Natural killer cell (primary cell): ENCODE measurements around the gene SCRT2. TPM values are rescaled to one million over a fixed set of nuclear protein-coding genes. Genes with fewer than 3 reads are reported as not detected.

Experiments used
- ATAC-seq, 3 donors: fragments of 150-1000 bp in 2 of 3; fragments of 200-7000 bp in 1 of 3; cut with Tn5 transposase; 1 replicate in 1 of 3; 2 replicates in 2 of 3; pipeline ENCODE4 v1.10.0; 2021; ENCODE audit warnings: mild to moderate bottlenecking in 2 of 3, moderate library complexity in 2 of 3
- DNase-seq, 2 donors: peaks; one replicate each; pipeline versions ENCODE4 v3.0.0 to v3.0.0-alpha.2; 2013 to 2021; ENCODE audit warnings: mixed read lengths in 1 of 2
- H3K27ac ChIP-seq: one replicate; pipeline ENCODE4 v1.5.1; 2013; ENCODE audit warnings: mild to moderate bottlenecking, low read length
- H3K27me3 ChIP-seq: one replicate; pipeline ENCODE4 v1.6.1; 2013; ENCODE audit warnings: low read length; ENCODE audit not compliant: control insufficient read depth, insufficient read depth
- H3K36me3 ChIP-seq: one replicate; pipeline ENCODE4 v1.6.1; 2013; ENCODE audit warnings: low read length; ENCODE audit not compliant: control insufficient read depth, insufficient read depth
- H3K4me1 ChIP-seq: one replicate; pipeline ENCODE4 v1.6.1; 2013; ENCODE audit warnings: low read length; ENCODE audit not compliant: control insufficient read depth, insufficient read depth
- H3K4me3 ChIP-seq: one replicate; pipeline ENCODE4 v1.5.1; 2013; ENCODE audit warnings: low read length
- H3K9me3 ChIP-seq: one replicate; pipeline ENCODE4 v1.6.1; 2013; ENCODE audit warnings: low read length; ENCODE audit not compliant: control insufficient read depth, insufficient read depth
- H3K27ac Mint-ChIP-seq, 2 donors: one replicate each; pipeline ENCODE4 v1.8.0; 2022; ENCODE audit warnings: mild to moderate bottlenecking in 2 of 2, mixed read lengths in 2 of 2, moderate library complexity in 1 of 2
- H3K27me3 Mint-ChIP-seq, 2 donors: one replicate each; pipeline ENCODE4 v1.8.0; 2022; ENCODE audit warnings: low read depth in 2 of 2, mixed read lengths in 2 of 2
- H3K36me3 Mint-ChIP-seq: one replicate; pipeline ENCODE4 v1.8.0; 2022; ENCODE audit warnings: mixed read lengths
- H3K4me1 Mint-ChIP-seq, 2 donors: one replicate each; pipeline ENCODE4 v1.8.0; 2022; ENCODE audit warnings: mixed read lengths in 2 of 2
- H3K4me3 Mint-ChIP-seq: one replicate; pipeline ENCODE4 v1.8.0; 2022; ENCODE audit warnings: mild to moderate bottlenecking, moderate library complexity, mixed read lengths
- H3K9me3 Mint-ChIP-seq, 2 donors: one replicate each; pipeline ENCODE4 v1.8.0; 2022; ENCODE audit warnings: mixed read lengths in 2 of 2
- CTCF ChIP-seq: fragments of 200-600 bp; IDR thresholded peaks from one replicate; pipeline ENCODE4 v1.8.0; 2022; ENCODE audit warnings: antibody characterized with exemption
- WGBS: methylation state at CpG from one replicate; pipeline ENCODE4 v1.1.7; 2013; ENCODE audit warnings: missing lambda C conversion rate; ENCODE audit not compliant: insufficient coverage; 5-methylcytosine and 5-hydroxymethylcytosine counted together
- intact Hi-C: fragments of 100-400 bp; cut with micrococcal nuclease; formaldehyde crosslinking; loops from one replicate; pipeline ENCODE4 v1.14.2; 2022
- total RNA-seq, 4 donors: library from RNA; stranded (reverse); fragments of 120-200 nt in 1 of 4; gene quantifications; one replicate each; pipeline versions ENCODE4 v1.2.3 to v1.2.4, GENCODE V29; 2013 to 2022

The SCRT2 gene
- total RNA-seq, 3 donors from 2014 or later (not counting 1 experiment from before 2014, with no cell fraction given): not detected

GRCh38 chr20:646107-646867 is 29.3 kb downstream of the SCRT2 start:
- H3K4me3 Mint-ChIP-seq: no peak overlapping the region
- no peaks in the 10 kb centered on the region for H3K9me3 Mint-ChIP-seq
- DNase-seq: no peak
- no peaks in the 10 kb centered on the region for H3K36me3 Mint-ChIP-seq
- Histone ChIP-seq H3K4me3 (no peak overlapping the region), H3K36me3 (peaks cover 16% of the 10 kb centered on the region), H3K27me3 (peaks cover 5% of the 10 kb centered on the region), H3K27ac (no peak overlapping the region), H3K4me1 (peaks cover 13% of the 10 kb centered on the region), H3K9me3 (no peaks in the 10 kb centered on the region)
- 95% methylated on average over 10 of the region's 10 CpGs for WGBS
- no peak for TF ChIP-seq CTCF
- H3K27ac Mint-ChIP-seq: no peak overlapping the region
- no peaks in the 10 kb centered on the region for H3K27me3 Mint-ChIP-seq
- no peak for ATAC-seq
- peaks cover 16 to 28% of the 10 kb centered on the region in 2 donors for H3K4me1 Mint-ChIP-seq
- intact Hi-C loops: loop anchor here (5.0 kb wide), 1 partner anchor 294 kb away; no protein-coding TSS in a partner anchor

- no peaks in the 10 kb centered on the region for H3K36me3 Mint-ChIP-seq
- H3K27me3 ChIP-seq: peaks cover 5% of the 10 kb centered on the region
- H3K4me1 ChIP-seq: peaks cover 13% of the 10 kb centered on the region
- WGBS: 22% methylated on average over 18 of the region's 20 CpGs
- ATAC-seq: peak; percentile 82 to 89 (median 87)
- no peaks in the 10 kb centered on the region for H3K9me3 Mint-ChIP-seq
- DNase-seq: peak; percentile 70 to 80
- H3K4me3 Mint-ChIP-seq: no peak overlapping the region
- no peaks in the 10 kb centered on the region for H3K27me3 Mint-ChIP-seq
- TF ChIP-seq CTCF: peak; percentile 99
- H3K4me3 ChIP-seq: no peak overlapping the region
- H3K9me3 ChIP-seq: no peaks in the 10 kb centered on the region
- no peak overlapping the region for H3K27ac Mint-ChIP-seq
- intact Hi-C loops: loop anchor here (1.0 to 5.0 kb wide), 2 partner anchors 84 to 293 kb away; no protein-coding TSS in a partner anchor
- H3K4me1 Mint-ChIP-seq: peaks cover 8 to 20% of the 10 kb centered on the region in 2 donors
- H3K27ac ChIP-seq: no peak overlapping the region
- H3K36me3 ChIP-seq: peaks cover 16% of the 10 kb centered on the region
Measured at GRCh38 chr20:645318-646106, 30.1 kb downstream of the SCRT2 start.

- intact Hi-C loops: loop anchor here (1.0 to 5.0 kb wide), 2 partner anchors 84 to 293 kb away; no protein-coding TSS in a partner anchor
- 92% methylated on average over 5 of the region's 11 CpGs for WGBS
Measured at GRCh38 chr20:644692-645317, 30.8 kb downstream of the SCRT2 start.

More at GRCh38 chr20:644692-645317, 30.8 kb downstream of the SCRT2 start:
- no peak overlapping the region for H3K27ac Mint-ChIP-seq
- peaks cover 5% of the 10 kb centered on the region for H3K27me3 ChIP-seq
- peaks cover 13% of the 10 kb centered on the region for H3K4me1 ChIP-seq
- H3K9me3 Mint-ChIP-seq: no peaks in the 10 kb centered on the region
- no peaks in the 10 kb centered on the region for H3K27me3 Mint-ChIP-seq
- no peak overlapping the region for H3K4me3 Mint-ChIP-seq
- no peak overlapping the region for H3K4me3 ChIP-seq
- no peak overlapping the region for H3K27ac ChIP-seq
- no peak for DNase-seq
- peaks cover 7 to 13% of the 10 kb centered on the region in 2 donors for H3K4me1 Mint-ChIP-seq
- ATAC-seq: no peak
- no peaks in the 10 kb centered on the region for H3K36me3 Mint-ChIP-seq
- H3K36me3 ChIP-seq: peaks cover 16% of the 10 kb centered on the region
- no peak for TF ChIP-seq CTCF
- H3K9me3 ChIP-seq: no peaks in the 10 kb centered on the region
